Osteocyte (in vitro differentiated cells): ENCODE results near the gene SUSD3. TPM values are rescaled to one million over a fixed set of nuclear protein-coding genes. Genes with fewer than 3 reads are reported as not detected.

ENCODE experiments used
- DNase-seq: peaks from one replicate; pipeline ENCODE4 v3.0.0; 2021; ENCODE audit warnings: mixed read lengths; ENCODE audit not compliant: unreplicated experiment; ENCODE audit errors: extremely low spot score
- H3K27ac Mint-ChIP-seq: one replicate; pipeline ENCODE4 v1.8.0; 2021; ENCODE audit warnings: mild to moderate bottlenecking, mixed read lengths; ENCODE audit not compliant: unreplicated experiment
- H3K27me3 Mint-ChIP-seq: one replicate; pipeline ENCODE4 v1.8.0; 2021; ENCODE audit warnings: mixed read lengths; ENCODE audit not compliant: unreplicated experiment
- H3K36me3 Mint-ChIP-seq: one replicate; pipeline ENCODE4 v1.8.0; 2021; ENCODE audit warnings: mixed read lengths; ENCODE audit not compliant: unreplicated experiment
- H3K4me1 Mint-ChIP-seq: one replicate; pipeline ENCODE4 v1.8.0; 2021; ENCODE audit warnings: mixed read lengths; ENCODE audit not compliant: unreplicated experiment
- H3K4me3 Mint-ChIP-seq: one replicate; pipeline ENCODE4 v1.8.0; 2021; ENCODE audit warnings: mild to moderate bottlenecking, moderate library complexity, mixed read lengths; ENCODE audit not compliant: unreplicated experiment
- H3K9me3 Mint-ChIP-seq: one replicate; pipeline ENCODE4 v1.8.0; 2021; ENCODE audit warnings: mixed read lengths; ENCODE audit not compliant: unreplicated experiment
- CTCF ChIP-seq: fragments of 200-600 bp; sonication (generic); IDR thresholded peaks from 2 replicates; pipeline ENCODE4 v1.5.0; 2021; ENCODE audit warnings: antibody characterized with exemption, mild to moderate bottlenecking, moderate library complexity
- total RNA-seq: library from RNA; stranded (reverse); gene quantifications from 2 replicates; pipeline ENCODE4 v1.2.1, GENCODE V29; 2021

The SUSD3 gene
- total RNA-seq, 1 donor from 2014 or later: not detected

- Mint-ChIP-seq H3K27me3 (peaks cover 6% of the 10 kb centered on the region), H3K4me1 (no peaks in the 10 kb centered on the region), H3K27ac (no peak overlapping the region), H3K4me3 (no peak overlapping the region), H3K9me3 (no peaks in the 10 kb centered on the region), H3K36me3 (no peaks in the 10 kb centered on the region)
- DNase-seq: no peak
- no peak for TF ChIP-seq CTCF
Measured at GRCh38 chr9:93020771-93021670, 37.5 kb upstream of the SUSD3 start.

- Mint-ChIP-seq H3K27ac (no peak overlapping the region), H3K9me3 (no peaks in the 10 kb centered on the region), H3K4me3 (no peak overlapping the region), H3K27me3 (peaks cover 6% of the 10 kb centered on the region), H3K4me1 (no peaks in the 10 kb centered on the region), H3K36me3 (no peaks in the 10 kb centered on the region)
- no peak for TF ChIP-seq CTCF
- DNase-seq: no peak
Measured at GRCh38 chr9:93022066-93022465, 36.4 kb upstream of the SUSD3 start.

GRCh38 chr9:93022721-93023520 is 35.6 kb upstream of the SUSD3 start:
- DNase-seq: no peak
- Mint-ChIP-seq H3K36me3 (no peaks in the 10 kb centered on the region), H3K27me3 (peaks cover 4% of the 10 kb centered on the region), H3K27ac (no peak overlapping the region), H3K4me3 (no peak overlapping the region), H3K4me1 (no peaks in the 10 kb centered on the region), H3K9me3 (no peaks in the 10 kb centered on the region)
- TF ChIP-seq CTCF: no peak

GRCh38 chr9:93023521-93023815 is 35.0 kb upstream of the SUSD3 start:
- no peak for TF ChIP-seq CTCF

GRCh38 chr9:93024646-93024910 is 33.9 kb upstream of the SUSD3 start:
- TF ChIP-seq CTCF: no peak
- Mint-ChIP-seq H3K4me1 (no peaks in the 10 kb centered on the region), H3K27ac (no peak overlapping the region), H3K4me3 (no peak overlapping the region), H3K27me3 (no peaks in the 10 kb centered on the region), H3K9me3 (no peaks in the 10 kb centered on the region), H3K36me3 (no peaks in the 10 kb centered on the region)
- no peak for DNase-seq

More at GRCh38 chr9:93023521-93023815, 35.0 kb upstream of the SUSD3 start:
- Mint-ChIP-seq H3K27ac (no peak overlapping the region), H3K4me1 (no peaks in the 10 kb centered on the region), H3K27me3 (peaks cover 4% of the 10 kb centered on the region), H3K36me3 (no peaks in the 10 kb centered on the region), H3K9me3 (no peaks in the 10 kb centered on the region), H3K4me3 (no peak overlapping the region)
- DNase-seq: no peak
